HepG2 (cell line): ENCODE results near the gene ZNF660. TPM values are rescaled to one million over a fixed set of nuclear protein-coding genes. Genes with fewer than 3 reads are reported as not detected.

Experiments
- ATAC-seq: fragments of 200-7000 bp; cut with Tn5 transposase; 3 replicates; pipeline ENCODE4 v1.9.1; 2020; ENCODE audit warnings: mild to moderate bottlenecking, moderate library complexity
- BruUV-seq: library from RNA; stranded (reverse); fragments of 400-500 nt; replicated peaks from 2 replicates; lab custom pipeline; 2021; lab: Mats Ljungman, UMichigan
- CTCF ChIA-PET: fragments of 300-600 bp; formaldehyde crosslinking; extraction: SDS; loops from one replicate; lab custom pipeline; 2021; ENCODE audit warnings: low total read pairs, inconsistent platforms, low intra/inter-chr PET ratio; lab: Yijun Ruan, JAX
- POLR2A ChIA-PET: fragments of 350-600 bp; sonication (Branson Sonifier 250); formaldehyde crosslinking; loops from one replicate; lab custom pipeline; 2020; ENCODE audit warnings: antibody characterized with exemption, inconsistent platforms; lab: Yijun Ruan, JAX
- DNase-seq: peaks from one replicate; pipeline ENCODE4 v3.0.0-alpha.2; 2015; ENCODE audit warnings: low spot score
- FAIRE-seq: peaks from 3 replicates; lab custom pipeline; 2011; peaks lifted over from hg19 to GRCh38; lab: Jason Lieb, UNC
- H2AFZ ChIP-seq: one replicate; pipeline ENCODE4 v1.6.1; 2011; ENCODE audit warnings: low read length, inconsistent platforms
- H3K27ac ChIP-seq: fragments of 300-600 bp; 3 replicates; pipeline ENCODE4 v1.8.0; 2011; ENCODE audit warnings: mixed run types, mild to moderate bottlenecking, mixed read lengths, low read length, inconsistent platforms; ENCODE audit not compliant: insufficient read depth; ENCODE audit errors: extremely low read length
- H3K27me3 ChIP-seq, 2 experiments: fragments of 200-600 bp in 1 of 2; 2 replicates in 1 of 2; 3 replicates in 1 of 2; pipeline versions ENCODE4 v1.6.0 to v1.8.0; 2011; ENCODE audit warnings: low read length in 2 of 2, mild to moderate bottlenecking in 2 of 2, moderate library complexity in 2 of 2, inconsistent platforms in 1 of 2; ENCODE audit not compliant: insufficient read depth in 2 of 2, control insufficient read depth in 1 of 2
- H3K36me3 ChIP-seq, 2 experiments: fragments of 200-600 bp in 1 of 2; replicated peaks in 1 of 2; 2 replicates in 1 of 2; 3 replicates in 1 of 2; pipeline versions ENCODE4 v1.5.1 to v1.8.0; 2011; ENCODE audit warnings: low read length in 2 of 2, inconsistent platforms in 1 of 2; ENCODE audit not compliant: insufficient read depth in 2 of 2, control insufficient read depth in 1 of 2
- H3K4me1 ChIP-seq: 2 replicates; pipeline ENCODE4 v1.5.1; 2012; ENCODE audit warnings: low read length, inconsistent platforms; ENCODE audit not compliant: insufficient read depth
- H3K4me2 ChIP-seq: 2 replicates; pipeline ENCODE4 v1.6.0; 2011; ENCODE audit warnings: low read depth, low read length, inconsistent platforms
- H3K4me3 ChIP-seq, 3 experiments: fragments of 200-600 bp in 1 of 3; sonication (generic), shearing (Covaris generic) in 1 of 3; replicated peaks in 1 of 3; 2 replicates each; pipeline ENCODE4 v1.5.1; 2011 to 2016; ENCODE audit warnings: low read length in 3 of 3, inconsistent platforms in 2 of 3, low read depth in 2 of 3, mild to moderate bottlenecking in 2 of 3, control low read depth in 1 of 3, mixed read lengths in 1 of 3; ENCODE audit not compliant: insufficient read depth in 1 of 3
- H3K79me2 ChIP-seq: one replicate; pipeline ENCODE4 v1.6.1; 2011; ENCODE audit warnings: low read length, inconsistent platforms; ENCODE audit not compliant: insufficient read depth
- H3K9ac ChIP-seq: 2 replicates; pipeline ENCODE4 v1.6.0; 2011; ENCODE audit warnings: mild to moderate bottlenecking, low read depth, low read length, inconsistent platforms; ENCODE audit not compliant: insufficient read depth
- H3K9me3 ChIP-seq: 2 replicates; pipeline ENCODE4 v1.5.1; 2012; ENCODE audit warnings: mild to moderate bottlenecking, low read length
- H4K20me1 ChIP-seq: 2 replicates; pipeline ENCODE4 v1.6.0; 2011; ENCODE audit warnings: inconsistent platforms, mild to moderate bottlenecking, low read length, moderate library complexity; ENCODE audit not compliant: insufficient read depth
- CAMTA2 ChIP-seq: sonication (generic); formaldehyde crosslinking; IDR thresholded peaks from 2 replicates; pipeline ENCODE4 v1.4.0; 2020; ENCODE audit warnings: mild to moderate bottlenecking, missing genetic modification reagents, borderline replicate concordance
- HNRNPK ChIP-seq: fragments of 200-400 bp; formaldehyde crosslinking; IDR thresholded peaks from 2 replicates; pipeline ENCODE4 v1.6.1; 2018; ENCODE audit warnings: low read length, low read depth, moderate library complexity, mild to moderate bottlenecking; ENCODE audit not compliant: poor library complexity, severe bottlenecking
- PATZ1 ChIP-seq: sonication (generic); formaldehyde crosslinking; IDR thresholded peaks from 2 replicates; pipeline ENCODE4 v1.4.0; 2020; ENCODE audit warnings: missing genetic modification reagents
- ZNF275 ChIP-seq: sonication (generic); formaldehyde crosslinking; IDR thresholded peaks from 2 replicates; pipeline ENCODE4 v1.8.0; 2022; ENCODE audit warnings: missing genetic modification reagents, mild to moderate bottlenecking, inconsistent platforms, borderline replicate concordance
- ZNF703 ChIP-seq: sonication (generic); formaldehyde crosslinking; IDR thresholded peaks from 2 replicates; pipeline ENCODE4 v1.5.1; 2020; ENCODE audit warnings: missing genetic modification reagents, mild to moderate bottlenecking, moderate library complexity, borderline replicate concordance
- WGBS: methylation state at CpG from one replicate; pipeline ENCODE4 v1.1.6; 2017; ENCODE audit warnings: low lambda C conversion rate; 5-methylcytosine and 5-hydroxymethylcytosine counted together
- in situ Hi-C: cut with HindIII; loops from 2 replicates; pipeline ENCODE4 v1.10.0; 2017; ENCODE audit warnings: low pct_unique_long_range_greater_than_20kb; ENCODE audit not compliant: extremely low pct_ligation_motif_present
- intact Hi-C: fragments of 100-400 bp; cut with micrococcal nuclease; formaldehyde crosslinking; loops from one replicate; pipeline ENCODE4 v1.10.0; 2022; ENCODE audit not compliant: unreplicated experiment
- polyA plus RNA-seq, 8 experiments: library from polyadenylated mRNA; depleted of rRNA in 3 of 8; stranded (reverse) in 7 of 8; unstranded in 1 of 8; fragments of >200 nt; fragmentation: Illumina TruSeq in 4 of 8; extraction: Trizol in 4 of 8; gene quantifications; 2 replicates each; pipeline versions ENCODE4 v1.2.1 to v1.2.3, GENCODE V29; 2011 to 2016; ENCODE audit warnings: low read depth in 4 of 8, missing spikeins in 1 of 8, mixed read lengths in 1 of 8; ENCODE audit not compliant: insufficient read depth in 1 of 8
- total RNA-seq, 5 experiments: library from RNA; depleted of rRNA; stranded (reverse); fragments of >200 nt; fragmentation: Illumina TruSeq; extraction: Trizol; gene quantifications; 2 replicates each; pipeline ENCODE4 v1.2.3, GENCODE V29; 2016; ENCODE audit warnings: low read depth in 1 of 5
- TF ChIP-seq, protein P1 (sequence below): IDR thresholded peaks from 2 replicates; pipeline ENCODE4 v1.6.1; 2016

The ZNF660 gene
- total and polyA plus RNA-seq, 2 of the 13 experiments (the other 11 are each of a cell fraction or from before 2014, with no cell fraction given) = 0.91 to 3.3 TPM

DNA sequence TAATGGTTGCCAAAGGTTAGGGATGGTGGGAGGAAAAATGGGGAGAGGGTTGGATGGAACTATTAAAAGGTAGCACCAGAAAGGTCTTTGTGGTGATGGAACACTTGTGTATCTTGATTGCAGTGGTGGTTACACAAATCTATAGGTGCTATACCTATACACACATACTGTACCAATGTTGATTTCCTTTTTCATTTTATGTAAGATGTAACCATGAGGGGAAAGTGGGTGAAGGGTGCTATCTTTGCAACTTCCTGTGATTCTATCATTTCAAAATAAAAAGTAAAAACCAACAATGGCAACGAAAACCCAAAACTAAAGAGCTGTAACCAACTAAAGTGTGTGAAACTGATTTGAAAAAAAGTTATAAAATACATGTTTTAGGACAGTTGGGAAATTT is 63.0 kb downstream of the ZNF660 start:
- ChIA-PET POLR2A (no interaction called here), CTCF (no interaction called here)
- BruUV-seq = no TSS peak
- Histone ChIP-seq H3K4me1 (no peaks in the 10 kb centered on the region), H4K20me1 (no peaks in the 10 kb centered on the region)
- no peak for ATAC-seq
- WGBS = 40% methylated on average over 1 of the region's 1 CpG
- intact Hi-C loops = no loop called here
- TF ChIP-seq CAMTA2 (CRISPR knock-in tag) = no peak
- TF ChIP-seq ZNF275 (CRISPR knock-in tag) = no peak
- TF ChIP-seq ZNF703 (CRISPR knock-in tag) = no peak
- TF ChIP-seq, protein P1, sequence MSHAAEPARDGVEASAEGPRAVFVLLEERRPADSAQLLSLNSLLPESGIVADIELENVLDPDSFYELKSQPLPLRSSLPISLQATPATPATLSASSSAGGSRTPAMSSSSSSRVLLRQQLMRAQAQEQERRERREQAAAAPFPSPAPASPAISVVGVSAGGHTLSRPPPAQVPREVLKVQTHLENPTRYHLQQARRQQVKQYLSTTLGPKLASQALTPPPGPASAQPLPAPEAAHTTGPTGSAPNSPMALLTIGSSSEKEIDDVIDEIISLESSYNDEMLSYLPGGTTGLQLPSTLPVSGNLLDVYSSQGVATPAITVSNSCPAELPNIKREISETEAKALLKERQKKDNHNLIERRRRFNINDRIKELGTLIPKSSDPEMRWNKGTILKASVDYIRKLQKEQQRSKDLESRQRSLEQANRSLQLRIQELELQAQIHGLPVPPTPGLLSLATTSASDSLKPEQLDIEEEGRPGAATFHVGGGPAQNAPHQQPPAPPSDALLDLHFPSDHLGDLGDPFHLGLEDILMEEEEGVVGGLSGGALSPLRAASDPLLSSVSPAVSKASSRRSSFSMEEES (CRISPR knock-in tag) = no peak
- TF ChIP-seq HNRNPK = peak; percentile 65
- no peak for TF ChIP-seq PATZ1
- TF ChIP-seq, all 625 proteins: peak for 1
- Histone ChIP-seq H3K9me3 (no peaks in the 10 kb centered on the region; the same call in 1 of the 2 replicates), H3K27ac (no peak overlapping the region), H3K79me2 (no peaks in the 10 kb centered on the region), H3K27me3 (no peaks in the 10 kb centered on the region), H3K4me2 (no peak overlapping the region), H3K9ac (no peak overlapping the region), H2AFZ (no peak overlapping the region), H3K4me3 (no peak overlapping the region), H3K36me3 (peaks cover 2 to 8% of the 10 kb centered on the region in 2 experiments; a peak in 2 of 5 replicates)
- FAIRE-seq (no peak), DNase-seq (no peak)
- in situ Hi-C loops = no loop called here
